Activated CD4-positive, alpha-beta T cell treated with anti-CD3 and anti-CD28 coated beads, Interleukin-2, amount 50 U/mL, for 16 hours (primary cell): ENCODE results near the gene KCTD4.

Source experiments
- DNase-seq: peaks from one replicate; pipeline ENCODE4 v3.0.0-alpha.2; 2020

The KCTD4 gene

GRCh38 chr13:45167611-45168554 is 33.0 kb downstream of the KCTD4 start:
- DNase-seq = no peak

- no peak for DNase-seq
Measured at GRCh38 chr13:45166858-45167257, 34.0 kb downstream of the KCTD4 start.

GRCh38 chr13:45162821-45163220 is 38.0 kb downstream of the KCTD4 start:
- DNase-seq = no peak

GRCh38 chr13:45162194-45162593 is 38.7 kb downstream of the KCTD4 start:
- DNase-seq = no peak

- no peak for DNase-seq
Measured at GRCh38 chr13:45156565-45157361, 44.1 kb downstream of the KCTD4 start.

GRCh38 chr13:45149964-45150363 is 50.9 kb downstream of the KCTD4 start:
- no peak for DNase-seq

- DNase-seq = no peak
Measured at GRCh38 chr13:45143346-45143751, 57.5 kb downstream of the KCTD4 start.
